T-helper 2 cell treated with Interferon-gamma antibody and Interleukin-4, amounts not matched to agents 5 μg/mL and 100 μg/mL, for 36 hours (primary cell): ENCODE data around the gene CDKN2B-AS1.

ENCODE experiments used
- DNase-seq: peaks from one replicate; pipeline ENCODE4 v3.0.0; 2021; ENCODE audit warnings: low spot score
- H3K27ac Mint-ChIP-seq: one replicate; pipeline ENCODE4 v1.8.0; 2021; ENCODE audit warnings: mild to moderate bottlenecking, mixed read lengths
- H3K27me3 Mint-ChIP-seq: one replicate; pipeline ENCODE4 v1.8.0; 2021; ENCODE audit warnings: low read depth, mixed read lengths
- H3K36me3 Mint-ChIP-seq: one replicate; pipeline ENCODE4 v1.8.0; 2021; ENCODE audit warnings: low read depth, mixed read lengths
- H3K4me1 Mint-ChIP-seq: one replicate; pipeline ENCODE4 v1.8.0; 2021; ENCODE audit warnings: low read depth, mixed read lengths
- H3K4me3 Mint-ChIP-seq: one replicate; pipeline ENCODE4 v1.8.0; 2022; ENCODE audit warnings: mild to moderate bottlenecking, moderate library complexity, mixed read lengths
- H3K9me3 Mint-ChIP-seq: one replicate; pipeline ENCODE4 v1.8.0; 2021; ENCODE audit warnings: mixed read lengths

Gene CDKN2B-AS1

DNA sequence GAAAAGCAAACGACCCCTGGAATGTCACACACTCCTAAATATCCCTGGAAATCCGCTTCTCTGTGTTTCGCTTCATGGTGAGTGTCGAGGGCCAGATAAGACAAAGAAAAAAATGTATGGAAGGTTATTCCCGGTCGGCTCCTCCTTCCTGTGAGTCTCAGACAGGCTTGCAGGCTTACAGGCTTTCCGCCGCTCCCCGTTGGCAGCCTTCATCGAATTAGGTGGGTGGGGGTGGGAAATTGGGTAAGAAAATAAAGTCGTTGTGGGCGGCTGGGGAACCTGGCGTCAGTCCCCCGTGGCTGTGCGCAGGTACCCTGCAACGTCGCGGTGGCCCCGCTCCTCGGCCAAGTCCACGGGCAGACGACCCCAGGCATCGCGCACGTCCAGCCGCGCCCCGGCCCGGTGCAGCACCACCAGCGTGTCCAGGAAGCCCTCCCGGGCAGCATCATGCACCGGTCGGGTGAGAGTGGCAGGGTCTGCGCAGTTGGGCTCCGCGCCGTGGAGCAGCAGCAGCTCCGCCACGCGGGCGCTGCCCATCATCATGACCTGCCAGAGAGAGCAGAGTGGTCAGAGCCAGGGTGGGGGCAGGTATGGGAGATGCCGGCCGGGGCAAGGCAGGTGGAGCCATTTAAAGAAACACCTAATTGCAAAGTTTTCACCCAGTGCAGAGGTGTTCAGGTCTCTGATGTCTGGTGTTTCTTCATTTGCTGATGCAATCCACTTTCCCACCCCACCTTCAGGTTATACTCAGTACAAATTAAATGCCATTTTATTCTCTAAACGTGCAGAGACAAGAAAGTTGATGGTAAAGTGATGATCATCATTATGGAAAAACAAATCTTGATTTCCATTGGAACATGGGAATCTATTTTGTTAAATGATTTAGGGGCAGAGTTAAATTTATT, 11.4 kb downstream of the CDKN2B-AS1 start:
- peak overlapping the region; percentile 49 for H3K4me3 Mint-ChIP-seq
- H3K27ac Mint-ChIP-seq: no peak overlapping the region
- no peak for DNase-seq
- H3K36me3 Mint-ChIP-seq: peaks cover 14% of the 10 kb centered on the region
- H3K27me3 Mint-ChIP-seq: peaks cover 80% of the 10 kb centered on the region
- H3K9me3 Mint-ChIP-seq: no peaks in the 10 kb centered on the region
- peaks cover 31% of the 10 kb centered on the region for H3K4me1 Mint-ChIP-seq

DNA sequence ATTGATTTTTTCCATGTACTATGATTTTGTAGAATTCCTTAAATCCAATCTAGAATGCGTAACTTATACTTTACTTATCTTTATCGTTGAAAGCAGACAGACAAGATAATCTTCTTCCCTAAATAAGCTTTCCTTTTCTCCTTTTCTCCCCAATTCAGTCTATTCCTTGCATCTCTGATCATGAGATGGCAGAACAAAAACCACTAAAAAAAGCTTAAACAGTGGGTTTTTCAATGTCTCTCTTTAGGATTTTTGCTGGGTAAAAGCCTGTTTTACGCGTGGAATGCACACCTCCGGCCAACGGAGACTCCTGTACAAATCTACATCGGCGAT, 13.8 kb downstream of the CDKN2B-AS1 start:
- Mint-ChIP-seq H3K27me3 (peaks cover 74% of the 10 kb centered on the region), H3K4me3 (peak overlapping the region; percentile 90), H3K27ac (no peak overlapping the region), H3K9me3 (no peaks in the 10 kb centered on the region), H3K36me3 (peaks cover 17% of the 10 kb centered on the region), H3K4me1 (peaks cover 31% of the 10 kb centered on the region)
- DNase-seq: no peak

DNA sequence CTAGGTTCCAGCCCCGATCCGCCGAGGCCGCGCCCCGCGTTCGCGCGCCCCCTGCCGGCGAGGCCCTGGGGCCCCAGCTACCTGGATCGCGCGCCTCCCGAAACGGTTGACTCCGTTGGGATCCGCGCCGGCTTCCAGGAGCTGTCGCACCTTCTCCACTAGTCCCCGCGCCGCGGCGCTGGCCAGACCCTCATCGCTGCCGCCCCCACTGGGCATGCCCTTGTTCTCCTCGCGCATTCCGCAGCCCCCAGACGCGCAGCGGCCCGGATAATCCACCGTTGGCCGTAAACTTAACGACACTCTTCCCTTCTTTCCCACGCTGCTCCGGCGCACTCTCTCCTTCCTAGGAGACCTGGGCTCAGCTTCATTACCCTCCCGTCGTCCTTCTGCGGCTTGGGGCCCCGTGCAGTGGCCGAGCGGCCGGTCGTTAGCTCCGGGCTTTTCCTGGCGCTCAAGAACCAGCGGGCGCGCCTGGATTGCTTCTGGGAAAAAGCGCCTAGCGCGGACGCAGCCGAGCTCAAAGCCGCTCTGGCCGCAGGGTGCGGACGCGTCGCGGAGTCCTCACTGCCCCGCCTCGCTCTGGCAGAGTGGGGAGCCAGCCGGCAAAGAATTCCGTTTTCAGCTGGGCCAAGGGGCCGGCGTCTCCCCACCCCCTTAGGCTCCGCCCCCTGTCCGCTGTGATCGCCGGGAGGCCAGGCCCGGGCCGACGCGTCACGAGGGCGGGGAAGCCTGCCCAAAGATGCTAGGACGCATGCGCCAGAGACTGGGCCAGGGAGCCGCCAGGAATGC, 14.3 kb downstream of the CDKN2B-AS1 start, which contains the start of gene CDKN2B:
TSS of gene CDKN2B (minus strand) at position 589 of the 789 bp plus-strand sequence. CDS start at position 237, 352 bp downstream.
- peaks cover 31% of the 10 kb centered on the region for H3K4me1 Mint-ChIP-seq
- H3K4me3 Mint-ChIP-seq: peak within 1 kb of the TSS; percentile 90
- H3K36me3 Mint-ChIP-seq: peaks cover 20% of the 10 kb centered on the region
- peak; percentile 78 for DNase-seq
- H3K27ac Mint-ChIP-seq: peak within 1 kb of the TSS; percentile 31
- peaks cover 73% of the 10 kb centered on the region for H3K27me3 Mint-ChIP-seq
- no peaks in the 10 kb centered on the region for H3K9me3 Mint-ChIP-seq

DNA sequence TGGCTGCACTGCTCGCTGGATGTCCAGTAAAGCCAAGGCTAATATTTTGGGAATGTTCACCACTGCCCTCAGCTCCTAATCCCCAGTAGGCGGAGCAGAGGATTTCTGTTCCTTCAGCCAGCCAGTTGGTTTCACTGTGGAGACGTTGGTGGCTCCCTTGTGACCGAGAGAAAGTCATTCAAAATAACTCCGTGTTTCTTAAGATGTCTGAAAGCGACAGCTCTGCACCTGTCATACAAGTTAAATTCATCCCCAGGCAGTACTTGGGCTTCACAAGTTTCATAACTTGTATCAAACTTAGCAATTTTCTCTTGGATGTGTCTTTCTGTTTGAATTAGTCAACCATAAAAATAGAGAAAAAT, 14.9 kb downstream of the CDKN2B-AS1 start:
- Mint-ChIP-seq H3K27ac (peak overlapping the region; percentile 31), H3K36me3 (peaks cover 20% of the 10 kb centered on the region), H3K9me3 (no peaks in the 10 kb centered on the region), H3K4me1 (peaks cover 29% of the 10 kb centered on the region), H3K27me3 (peaks cover 68% of the 10 kb centered on the region), H3K4me3 (peak overlapping the region; percentile 90)
- no peak for DNase-seq

DNA sequence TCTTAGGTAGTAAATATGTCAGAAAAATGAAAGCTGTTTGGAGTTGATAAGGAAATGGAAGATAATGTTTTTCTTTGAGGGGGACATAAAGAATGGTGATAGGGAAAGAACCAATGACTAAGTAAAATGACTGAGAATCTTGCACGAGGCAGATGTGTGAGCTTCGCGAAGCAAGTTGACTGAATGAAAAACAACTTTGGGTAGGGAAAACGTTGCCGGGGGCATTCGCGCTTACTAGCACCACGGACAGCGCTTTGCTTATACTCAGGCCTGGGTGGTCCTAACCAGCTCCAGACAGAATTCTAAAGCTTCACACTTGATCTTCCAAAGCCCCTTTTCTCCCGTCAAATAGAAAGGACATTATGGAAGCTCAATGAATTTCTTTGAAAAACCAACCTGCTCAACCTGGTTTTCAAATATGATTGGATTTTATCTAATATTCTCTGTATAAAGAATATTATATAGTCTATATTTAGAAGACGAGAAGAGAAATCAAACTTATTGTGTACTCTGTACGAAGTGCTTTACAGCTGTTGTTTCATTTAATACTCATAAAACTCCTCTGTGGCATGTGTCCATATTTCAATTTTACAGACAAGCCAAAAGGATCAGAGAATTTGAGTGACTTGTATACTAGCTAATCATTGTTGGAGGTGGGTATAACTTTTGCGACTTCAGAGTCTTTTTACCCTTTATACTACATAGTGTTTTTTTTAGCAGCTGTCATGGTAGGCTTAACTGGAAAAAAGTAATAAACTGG, 16.5 kb downstream of the CDKN2B-AS1 start:
- H3K4me1 Mint-ChIP-seq: peaks cover 17% of the 10 kb centered on the region

DNA sequence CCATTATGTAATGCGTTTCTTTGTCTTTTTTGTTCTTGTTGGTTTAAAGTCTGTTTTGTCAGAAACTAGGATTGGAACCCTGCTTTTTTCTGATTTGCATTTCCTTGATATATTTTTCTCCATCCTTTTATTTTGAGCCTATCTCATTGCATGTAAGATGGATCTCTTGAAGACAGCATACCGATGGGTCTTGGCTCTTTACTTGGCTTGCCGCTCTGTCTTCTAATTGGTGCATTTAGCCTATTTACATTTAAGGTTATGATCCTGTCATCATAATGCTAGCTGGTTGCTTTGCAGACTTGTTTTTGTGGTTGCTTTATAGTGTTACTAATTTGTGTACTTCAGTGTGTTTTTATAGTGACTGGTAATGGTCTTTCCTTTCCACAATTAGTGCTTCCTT, 27.8 kb downstream of the CDKN2B-AS1 start:
- no peak overlapping the region for H3K27ac Mint-ChIP-seq
- no peak for DNase-seq
- H3K9me3 Mint-ChIP-seq: peaks cover 20% of the 10 kb centered on the region
- H3K4me3 Mint-ChIP-seq: no peak overlapping the region
- peaks cover 3% of the 10 kb centered on the region for H3K4me1 Mint-ChIP-seq
- peaks cover 5% of the 10 kb centered on the region for H3K36me3 Mint-ChIP-seq
- H3K27me3 Mint-ChIP-seq: peaks cover 69% of the 10 kb centered on the region

More for the DNA sequence above, 16.5 kb downstream of the CDKN2B-AS1 start:
- DNase-seq: no peak
- Mint-ChIP-seq H3K27me3 (peaks cover 53% of the 10 kb centered on the region), H3K4me3 (no peak overlapping the region), H3K36me3 (peaks cover 9% of the 10 kb centered on the region), H3K9me3 (no peaks in the 10 kb centered on the region), H3K27ac (no peak overlapping the region)

DNA sequence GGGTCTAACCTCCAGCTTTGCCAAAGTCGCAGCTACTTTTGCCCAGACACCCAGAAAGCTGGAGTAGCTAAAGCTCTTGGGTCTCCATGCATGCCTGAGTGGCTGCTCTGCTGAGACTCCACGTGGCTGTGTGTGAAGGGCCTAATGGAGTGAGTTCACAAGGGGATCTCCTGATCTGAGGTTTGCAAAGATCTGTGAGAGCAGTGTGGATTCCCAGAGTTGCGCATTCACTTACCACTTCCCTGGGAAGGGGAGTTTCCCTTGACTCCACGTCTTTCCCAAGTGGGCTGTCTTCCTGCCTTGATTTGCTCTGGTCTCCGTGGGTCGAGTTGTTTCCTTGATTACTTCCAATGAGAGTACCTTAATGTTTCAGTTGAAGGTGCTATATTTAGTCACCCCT, 32.1 kb downstream of the CDKN2B-AS1 start:
- Mint-ChIP-seq H3K9me3 (peaks cover 4% of the 10 kb centered on the region), H3K27me3 (peaks cover 37% of the 10 kb centered on the region), H3K4me3 (no peak overlapping the region), H3K27ac (no peak overlapping the region), H3K4me1 (peaks cover 18% of the 10 kb centered on the region), H3K36me3 (peaks cover 5% of the 10 kb centered on the region)
- DNase-seq: no peak

DNA sequence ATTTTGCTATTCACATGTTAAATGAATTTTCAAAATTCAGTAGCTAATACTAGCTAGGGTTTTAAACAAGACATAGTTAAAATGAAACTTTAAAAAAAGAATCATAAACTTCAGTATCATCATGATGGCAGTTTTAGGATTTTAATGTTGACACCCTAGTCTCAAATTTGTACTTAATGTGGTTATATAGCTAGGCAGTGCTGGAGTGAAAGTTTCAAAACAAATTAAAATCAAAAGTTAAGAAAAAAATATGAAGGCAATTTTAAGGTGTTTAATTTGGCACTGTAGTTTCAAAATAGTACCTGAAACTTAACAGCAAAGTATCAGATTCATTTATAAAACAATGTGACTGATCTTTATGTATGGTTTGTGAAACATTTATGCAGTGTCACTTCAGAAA, 33.8 kb downstream of the CDKN2B-AS1 start:
- H3K9me3 Mint-ChIP-seq: no peaks in the 10 kb centered on the region
- DNase-seq: no peak
- peaks cover 20% of the 10 kb centered on the region for H3K4me1 Mint-ChIP-seq
- no peak overlapping the region for H3K4me3 Mint-ChIP-seq
- H3K27ac Mint-ChIP-seq: no peak overlapping the region
- peaks cover 23% of the 10 kb centered on the region for H3K27me3 Mint-ChIP-seq
- peaks cover 5% of the 10 kb centered on the region for H3K36me3 Mint-ChIP-seq

DNA sequence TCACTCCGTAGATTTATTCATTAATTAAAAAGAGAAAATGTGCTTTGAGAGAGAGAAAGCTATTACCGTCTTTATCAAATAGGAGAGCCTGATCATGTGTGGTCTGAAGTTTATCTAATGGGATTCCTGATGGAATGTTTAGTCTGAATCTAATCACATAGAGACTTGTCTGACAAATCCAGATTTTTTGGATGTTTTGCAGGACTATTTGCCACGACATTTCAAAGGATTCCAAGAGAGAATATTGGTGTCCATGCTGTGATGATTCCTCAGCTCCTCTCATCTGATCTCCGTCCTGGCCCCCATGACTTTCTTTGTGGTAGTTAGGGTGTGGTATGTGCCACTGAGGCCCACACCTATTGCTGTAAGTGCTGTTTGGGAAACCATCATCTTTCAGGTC, 34.6 kb downstream of the CDKN2B-AS1 start:
- no peak overlapping the region for H3K27ac Mint-ChIP-seq
- H3K4me3 Mint-ChIP-seq: no peak overlapping the region
- DNase-seq: no peak
- H3K9me3 Mint-ChIP-seq: no peaks in the 10 kb centered on the region
- peaks cover 15% of the 10 kb centered on the region for H3K27me3 Mint-ChIP-seq
- peaks cover 20% of the 10 kb centered on the region for H3K4me1 Mint-ChIP-seq
- peaks cover 2% of the 10 kb centered on the region for H3K36me3 Mint-ChIP-seq

DNA sequence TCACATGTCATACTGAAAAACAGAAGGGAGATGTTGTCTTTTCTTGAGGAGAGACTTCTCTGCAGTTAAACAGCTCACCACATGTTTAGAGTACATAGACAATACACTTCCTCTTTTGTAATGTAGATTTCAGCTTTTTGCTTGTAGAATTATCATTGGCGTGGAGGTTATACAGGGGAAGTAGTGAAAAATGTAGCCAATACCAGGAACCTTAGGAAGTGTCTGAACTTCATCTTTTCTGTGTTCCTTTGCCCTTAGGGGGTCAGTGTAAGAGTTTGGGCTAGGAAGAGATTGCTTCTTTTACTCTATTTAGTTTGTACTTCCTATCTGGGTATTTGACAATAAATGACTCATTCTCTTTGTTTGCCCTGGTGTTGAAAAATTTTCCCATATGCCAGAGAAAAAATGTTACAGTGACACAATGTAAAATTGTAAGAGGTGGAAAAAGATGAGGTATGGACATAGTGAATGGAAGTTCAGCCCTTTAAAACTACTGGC, 35.6 kb downstream of the CDKN2B-AS1 start:
- Mint-ChIP-seq H3K27me3 (peaks cover 14% of the 10 kb centered on the region), H3K27ac (peak overlapping the region; percentile 8)
- DNase-seq: no peak

DNA sequence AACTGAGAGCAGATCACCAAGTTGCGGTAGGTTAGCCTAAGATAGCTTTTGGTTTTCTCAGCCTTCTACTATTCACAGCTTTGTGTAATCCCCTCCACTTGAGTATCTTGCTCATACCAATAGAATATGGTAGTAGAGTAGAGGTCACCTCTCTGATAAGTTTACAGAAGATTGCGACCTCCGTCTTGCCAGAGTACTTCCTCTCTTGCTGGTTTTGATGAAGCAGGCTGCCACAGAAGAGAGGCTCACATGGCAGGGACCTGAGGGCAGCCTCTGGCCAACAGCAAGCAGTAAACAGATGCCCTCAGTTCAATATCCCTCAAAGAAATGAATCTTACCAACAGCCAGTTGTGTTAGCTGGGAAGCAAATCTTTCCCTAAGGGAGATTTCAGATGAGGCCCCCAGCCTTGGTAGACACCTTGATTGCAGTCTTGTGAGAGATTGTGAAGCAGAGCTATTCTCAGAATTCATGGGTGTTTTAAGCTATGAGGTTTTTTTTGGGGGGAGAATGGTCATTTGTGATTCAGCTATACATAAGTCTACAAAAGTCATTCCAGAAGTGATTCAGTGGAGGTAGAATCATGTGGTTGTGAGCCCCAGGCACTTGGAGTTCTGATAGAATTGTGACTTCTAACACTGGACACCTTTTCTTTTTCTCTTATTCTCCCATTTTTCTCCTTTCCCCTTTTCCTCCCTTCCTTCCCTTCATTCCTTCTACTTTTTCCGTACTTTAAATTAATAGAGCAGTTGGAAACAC, 37.2 kb downstream of the CDKN2B-AS1 start:
- Mint-ChIP-seq H3K27ac (no peak overlapping the region), H3K4me3 (no peak overlapping the region), H3K36me3 (peaks cover 4% of the 10 kb centered on the region), H3K9me3 (no peaks in the 10 kb centered on the region), H3K4me1 (peaks cover 36% of the 10 kb centered on the region), H3K27me3 (peaks cover 7% of the 10 kb centered on the region)
- DNase-seq: no peak

More for the DNA sequence above, 35.6 kb downstream of the CDKN2B-AS1 start:
- Mint-ChIP-seq H3K9me3 (no peaks in the 10 kb centered on the region), H3K4me1 (peaks cover 22% of the 10 kb centered on the region), H3K4me3 (peak overlapping the region; percentile 12), H3K36me3 (peaks cover 1% of the 10 kb centered on the region)

DNA sequence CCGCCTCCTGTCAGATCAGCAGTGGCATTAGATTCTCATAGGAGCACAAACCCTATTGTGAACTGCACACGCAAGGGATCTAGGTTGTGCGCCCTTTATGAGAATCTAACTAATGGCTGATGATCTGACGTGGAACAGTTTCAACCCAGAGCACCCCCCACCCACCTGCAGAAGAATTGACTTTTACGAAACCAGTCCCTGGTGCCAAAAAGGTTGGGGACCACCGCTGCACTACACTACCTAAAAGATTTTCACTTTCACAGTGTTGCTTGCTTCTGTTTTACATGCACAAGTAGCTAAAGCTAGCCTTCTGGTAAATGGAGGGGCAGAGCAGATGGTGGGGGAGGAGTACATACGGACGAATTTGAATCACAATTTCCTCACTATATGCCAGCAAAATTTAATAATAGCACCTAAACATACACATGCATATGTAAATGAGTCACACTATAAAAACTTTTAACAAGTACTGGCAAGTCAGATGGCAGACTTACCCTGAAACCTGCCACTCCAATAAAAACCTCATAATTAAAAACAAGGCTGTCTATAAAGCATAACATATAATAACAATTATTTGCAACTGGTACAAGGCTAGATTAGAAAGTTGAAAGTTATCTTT, 38.5 kb downstream of the CDKN2B-AS1 start:
- H3K27ac Mint-ChIP-seq: no peak overlapping the region

More for the DNA sequence above, 38.5 kb downstream of the CDKN2B-AS1 start:
- Mint-ChIP-seq H3K27me3 (peaks cover 3% of the 10 kb centered on the region), H3K4me3 (no peak overlapping the region), H3K36me3 (peaks cover 4% of the 10 kb centered on the region), H3K9me3 (no peaks in the 10 kb centered on the region), H3K4me1 (peaks cover 41% of the 10 kb centered on the region)
- DNase-seq: no peak
